GM12864 (cell line): ENCODE measurements around the gene DAPL1.

Experiments used
- DNase-seq: peaks from one replicate; pipeline ENCODE4 v3.0.0-alpha.2; 2011; ENCODE audit warnings: low read depth
- H3K4me3 ChIP-seq: 2 replicates; pipeline ENCODE4 v1.5.1; 2011; ENCODE audit warnings: mild to moderate bottlenecking, low read depth, low read length, control low read depth
- CTCF ChIP-seq: IDR thresholded peaks from 2 replicates; pipeline ENCODE4 v1.5.1; 2011; ENCODE audit warnings: low read depth, mild to moderate bottlenecking, moderate library complexity, low read length, control low read depth, inconsistent platforms; ENCODE audit errors: missing control alignments

Gene DAPL1

GRCh38 chr2:158815658-158816057 is 20.5 kb downstream of the DAPL1 start:
- DNase-seq, result no peak
- H3K4me3 ChIP-seq, result no peak overlapping the region
- TF ChIP-seq CTCF, result no peak

- TF ChIP-seq CTCF, result no peak
- no peak overlapping the region for H3K4me3 ChIP-seq
- no peak for DNase-seq
These were observed 22.5 kb downstream of the DAPL1 start for GRCh38 chr2:158817588-158817987.

- H3K4me3 ChIP-seq, result no peak overlapping the region
- DNase-seq, result no peak
- TF ChIP-seq CTCF, result no peak
These were observed 23.4 kb downstream of the DAPL1 start for GRCh38 chr2:158818511-158818910.

- DNase-seq, result no peak
- no peak overlapping the region for H3K4me3 ChIP-seq
- no peak for TF ChIP-seq CTCF
These were observed 27.1 kb downstream of the DAPL1 start for GRCh38 chr2:158822193-158822592.

- no peak for DNase-seq
- no peak for TF ChIP-seq CTCF
- no peak overlapping the region for H3K4me3 ChIP-seq
These were observed 28.5 kb downstream of the DAPL1 start for GRCh38 chr2:158823486-158824237.

- no peak for TF ChIP-seq CTCF
- no peak overlapping the region for H3K4me3 ChIP-seq
These were observed 29.9 kb downstream of the DAPL1 start for GRCh38 chr2:158825021-158825420.

GRCh38 chr2:158826965-158827364 is 31.8 kb downstream of the DAPL1 start:
- DNase-seq, result no peak
- no peak for TF ChIP-seq CTCF
- H3K4me3 ChIP-seq, result no peak overlapping the region

More at GRCh38 chr2:158825021-158825420, 29.9 kb downstream of the DAPL1 start:
- DNase-seq, result no peak
